ENCODE measurements around the gene MCC.

The MCC gene

GRCh38 chr5:113189291-113189690, 299.0 kb downstream of the MCC start:
- Histone ChIP-seq H2BK120ac (ENCODE audit: insufficient read depth, low read length, poor library complexity) (no peak overlapping the region), H3K4ac (ENCODE audit: low read depth, low read length) (no peak overlapping the region), H2BK12ac (ENCODE audit: low read length) (no peak overlapping the region), H2AFZ (ENCODE audit: insufficient read depth, low read length, poor library complexity) (no peak overlapping the region), H3K9me3 (ENCODE audit: insufficient read depth, low read depth, low read length) (no peaks in the 10 kb centered on the region), H2AK5ac (ENCODE audit: low read length) (no peak overlapping the region), H4K91ac (ENCODE audit: low read depth, low read length) (no peak overlapping the region), H4K8ac (ENCODE audit: low read depth, low read length) (no peak overlapping the region), H3K27ac (ENCODE audit: low read depth, low read length) (no peak overlapping the region), H4K12ac (ENCODE audit: low read depth, low read length) (no peak overlapping the region), H3K14ac (ENCODE audit: low read length) (no peak overlapping the region), H3K79me1 (ENCODE audit: low read length) (no peaks in the 10 kb centered on the region), H3K18ac (ENCODE audit: low read length) (no peak overlapping the region), H3K9ac (ENCODE audit: low read length) (no peak overlapping the region), H3K79me2 (ENCODE audit: control insufficient read depth, insufficient read depth, low read length, poor library complexity) (no peaks in the 10 kb centered on the region), H2BK5ac (ENCODE audit: low read depth, low read length, poor library complexity) (no peak overlapping the region), H3K36me3 (ENCODE audit: control insufficient read depth in 1 of 2, insufficient read depth in 2 of 2, low read length in 2 of 2) (no peaks in the 10 kb centered on the region), H3K4me2 (ENCODE audit: low read length) (no peak overlapping the region), H3K4me1 (ENCODE audit: control insufficient read depth in 1 of 2, insufficient read depth in 2 of 2, low read length in 2 of 2) (peaks cover 3 to 4% of the 10 kb centered on the region in 2 experiments), H3K23ac (ENCODE audit: low read length) (no peak overlapping the region), H3K4me3 (ENCODE audit: low read depth, low read length) (no peak overlapping the region), H3K27me3 (ENCODE audit: insufficient read depth, low read length) (no peaks in the 10 kb centered on the region)
- WGBS (ENCODE audit: extremely low coverage, insufficient coverage, insufficient read length), result no CpG with 5 or more reads among the region's 3 CpGs
- no peak for DNase-seq

DNA sequence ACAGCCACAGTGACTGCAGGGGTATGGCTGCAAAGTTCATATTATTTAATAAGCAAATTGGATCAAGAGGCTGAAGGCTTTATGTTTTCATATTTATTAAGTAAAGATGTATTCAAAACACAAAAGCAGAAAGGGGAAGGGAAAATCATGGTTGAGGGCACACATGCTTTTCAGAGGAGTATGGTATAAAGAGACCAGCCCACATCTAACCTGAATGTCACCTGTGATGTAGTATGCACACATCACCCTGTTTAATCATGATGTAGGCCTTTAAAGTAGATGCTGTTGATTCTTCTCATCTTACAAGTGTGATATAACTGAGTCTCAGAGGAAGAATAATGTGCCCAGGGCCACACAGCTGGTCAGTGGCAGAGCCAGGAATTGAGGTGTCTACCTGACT, 299.8 kb downstream of the MCC start:
- Histone ChIP-seq H3K4me1 (ENCODE audit: control insufficient read depth in 1 of 2, insufficient read depth in 2 of 2, low read length in 2 of 2) (peaks cover 3 to 4% of the 10 kb centered on the region in 2 experiments), H3K18ac (ENCODE audit: low read length) (no peak overlapping the region), H3K79me1 (ENCODE audit: low read length) (no peaks in the 10 kb centered on the region), H3K14ac (ENCODE audit: low read length) (no peak overlapping the region), H3K4me3 (ENCODE audit: low read depth, low read length) (no peak overlapping the region), H3K27ac (ENCODE audit: low read depth, low read length) (no peak overlapping the region), H3K27me3 (ENCODE audit: insufficient read depth, low read length) (no peaks in the 10 kb centered on the region), H2BK5ac (ENCODE audit: low read depth, low read length, poor library complexity) (no peak overlapping the region), H3K4ac (ENCODE audit: low read depth, low read length) (no peak overlapping the region), H3K79me2 (ENCODE audit: control insufficient read depth, insufficient read depth, low read length, poor library complexity) (no peaks in the 10 kb centered on the region), H2AK5ac (ENCODE audit: low read length) (no peak overlapping the region), H2BK12ac (ENCODE audit: low read length) (no peak overlapping the region), H4K8ac (ENCODE audit: low read depth, low read length) (no peak overlapping the region), H3K9me3 (ENCODE audit: insufficient read depth, low read depth, low read length) (no peaks in the 10 kb centered on the region), H4K12ac (ENCODE audit: low read depth, low read length) (no peak overlapping the region), H2AFZ (ENCODE audit: insufficient read depth, low read length, poor library complexity) (no peak overlapping the region), H4K91ac (ENCODE audit: low read depth, low read length) (no peak overlapping the region), H3K23ac (ENCODE audit: low read length) (no peak overlapping the region), H3K9ac (ENCODE audit: low read length) (no peak overlapping the region), H2BK120ac (ENCODE audit: insufficient read depth, low read length, poor library complexity) (no peak overlapping the region), H3K4me2 (ENCODE audit: low read length) (no peak overlapping the region), H3K36me3 (ENCODE audit: control insufficient read depth in 1 of 2, insufficient read depth in 2 of 2, low read length in 2 of 2) (no peaks in the 10 kb centered on the region)
- no peak for DNase-seq

DNA sequence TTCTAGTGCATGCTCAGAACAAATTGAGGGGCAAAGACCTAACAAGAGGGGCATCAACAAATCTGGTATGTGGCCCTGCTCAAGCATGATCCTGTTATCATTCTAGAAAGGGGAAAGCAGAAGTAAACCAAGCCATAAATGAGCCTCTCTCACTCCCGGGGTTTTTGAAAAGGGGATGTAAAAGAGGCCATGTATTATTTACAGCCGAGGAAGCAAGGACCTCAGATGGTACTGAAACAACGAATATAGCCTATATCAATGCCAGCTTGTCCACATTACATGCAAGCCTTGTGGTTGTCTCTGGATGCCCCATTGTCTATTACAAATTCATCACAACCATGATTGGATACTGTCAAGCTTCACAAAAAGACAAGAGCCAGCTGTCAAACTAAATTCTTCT, 300.3 kb downstream of the MCC start:
- Histone ChIP-seq H2BK5ac (ENCODE audit: low read depth, low read length, poor library complexity) (no peak overlapping the region), H4K91ac (ENCODE audit: low read depth, low read length) (no peak overlapping the region), H2AFZ (ENCODE audit: insufficient read depth, low read length, poor library complexity) (no peak overlapping the region), H3K23ac (ENCODE audit: low read length) (no peak overlapping the region), H3K79me1 (ENCODE audit: low read length) (no peaks in the 10 kb centered on the region), H3K4me3 (ENCODE audit: low read depth, low read length) (no peak overlapping the region), H4K8ac (ENCODE audit: low read depth, low read length) (no peak overlapping the region), H3K36me3 (ENCODE audit: control insufficient read depth in 1 of 2, insufficient read depth in 2 of 2, low read length in 2 of 2) (no peaks in the 10 kb centered on the region), H3K9me3 (ENCODE audit: insufficient read depth, low read depth, low read length) (no peaks in the 10 kb centered on the region), H2BK12ac (ENCODE audit: low read length) (no peak overlapping the region), H4K12ac (ENCODE audit: low read depth, low read length) (no peak overlapping the region), H2BK120ac (ENCODE audit: insufficient read depth, low read length, poor library complexity) (no peak overlapping the region), H3K4ac (ENCODE audit: low read depth, low read length) (no peak overlapping the region), H3K18ac (ENCODE audit: low read length) (no peak overlapping the region), H3K14ac (ENCODE audit: low read length) (no peak overlapping the region), H3K4me1 (ENCODE audit: control insufficient read depth in 1 of 2, insufficient read depth in 2 of 2, low read length in 2 of 2) (peaks cover 3 to 4% of the 10 kb centered on the region in 2 experiments), H3K79me2 (ENCODE audit: control insufficient read depth, insufficient read depth, low read length, poor library complexity) (no peaks in the 10 kb centered on the region), H3K9ac (ENCODE audit: low read length) (no peak overlapping the region), H3K27ac (ENCODE audit: low read depth, low read length) (no peak overlapping the region), H3K27me3 (ENCODE audit: insufficient read depth, low read length) (no peaks in the 10 kb centered on the region), H3K4me2 (ENCODE audit: low read length) (no peak overlapping the region), H2AK5ac (ENCODE audit: low read length) (no peak overlapping the region)
- DNase-seq, result no peak
- no CpG with 5 or more reads among the region's 3 CpGs for WGBS (ENCODE audit: extremely low coverage, insufficient coverage, insufficient read length)

DNA sequence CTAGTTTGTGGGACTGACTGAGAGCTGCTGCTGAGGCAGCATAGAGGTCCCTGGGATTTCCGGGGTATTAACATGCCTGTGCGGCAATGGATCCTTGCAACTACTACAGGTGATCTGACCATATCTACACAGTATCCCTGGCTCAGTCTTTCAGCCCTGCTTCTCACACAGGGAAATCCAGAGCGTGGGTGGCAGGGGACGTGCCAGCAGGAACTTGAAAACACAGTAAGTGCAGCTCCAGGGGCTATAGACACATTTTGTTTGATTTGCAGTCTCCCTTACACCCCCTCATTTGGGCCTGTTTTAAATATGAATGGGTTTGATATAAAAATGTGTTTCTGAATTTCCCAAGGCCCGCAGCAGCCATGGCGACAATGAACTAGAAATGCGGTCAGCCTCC, 302.2 kb downstream of the MCC start:
- Histone ChIP-seq H3K4me2 (ENCODE audit: low read length) (no peak overlapping the region), H3K18ac (ENCODE audit: low read length) (no peak overlapping the region), H3K23ac (ENCODE audit: low read length) (no peak overlapping the region), H2AK5ac (ENCODE audit: low read length) (no peak overlapping the region), H3K27me3 (ENCODE audit: insufficient read depth, low read length) (no peaks in the 10 kb centered on the region), H2BK12ac (ENCODE audit: low read length) (no peak overlapping the region), H3K27ac (ENCODE audit: low read depth, low read length) (no peak overlapping the region), H4K8ac (ENCODE audit: low read depth, low read length) (no peak overlapping the region), H3K79me2 (ENCODE audit: control insufficient read depth, insufficient read depth, low read length, poor library complexity) (no peaks in the 10 kb centered on the region), H3K4ac (ENCODE audit: low read depth, low read length) (no peak overlapping the region), H4K12ac (ENCODE audit: low read depth, low read length) (no peak overlapping the region), H2BK5ac (ENCODE audit: low read depth, low read length, poor library complexity) (no peak overlapping the region), H2BK120ac (ENCODE audit: insufficient read depth, low read length, poor library complexity) (no peak overlapping the region), H3K14ac (ENCODE audit: low read length) (no peak overlapping the region), H2AFZ (ENCODE audit: insufficient read depth, low read length, poor library complexity) (no peak overlapping the region), H3K9me3 (ENCODE audit: insufficient read depth, low read depth, low read length) (peaks cover 2% of the 10 kb centered on the region), H3K36me3 (ENCODE audit: control insufficient read depth in 1 of 2, insufficient read depth in 2 of 2, low read length in 2 of 2) (no peaks in the 10 kb centered on the region), H3K79me1 (ENCODE audit: low read length) (no peaks in the 10 kb centered on the region), H3K9ac (ENCODE audit: low read length) (no peak overlapping the region), H3K4me1 (ENCODE audit: control insufficient read depth in 1 of 2, insufficient read depth in 2 of 2, low read length in 2 of 2) (peaks cover 3 to 4% of the 10 kb centered on the region in 2 experiments), H4K91ac (ENCODE audit: low read depth, low read length) (no peak overlapping the region), H3K4me3 (ENCODE audit: low read depth, low read length) (no peak overlapping the region)
- no peak for DNase-seq
- WGBS (ENCODE audit: extremely low coverage, insufficient coverage, insufficient read length), result no CpG with 5 or more reads among the region's 7 CpGs
